Fibroblast of pulmonary artery (primary cell): Measurements from ENCODE around the gene PLXDC1.

ENCODE experiments used
- DNase-seq: peaks from one replicate; pipeline ENCODE4 v3.0.0-alpha.2; 2010; ENCODE audit warnings: low read depth
- H3K4me3 ChIP-seq: replicated peaks from 2 replicates; pipeline ENCODE4 v1.5.1; 2011; ENCODE audit warnings: low read depth, mild to moderate bottlenecking, control low read depth, low read length, moderate library complexity
- TF ChIP-seq, protein P1 (sequence below): IDR thresholded peaks from 2 replicates; pipeline ENCODE4 v1.5.1; 2011; ENCODE audit warnings: mild to moderate bottlenecking, control low read depth, low read length, inconsistent platforms; ENCODE audit errors: missing control alignments

PLXDC1 gene

DNA sequence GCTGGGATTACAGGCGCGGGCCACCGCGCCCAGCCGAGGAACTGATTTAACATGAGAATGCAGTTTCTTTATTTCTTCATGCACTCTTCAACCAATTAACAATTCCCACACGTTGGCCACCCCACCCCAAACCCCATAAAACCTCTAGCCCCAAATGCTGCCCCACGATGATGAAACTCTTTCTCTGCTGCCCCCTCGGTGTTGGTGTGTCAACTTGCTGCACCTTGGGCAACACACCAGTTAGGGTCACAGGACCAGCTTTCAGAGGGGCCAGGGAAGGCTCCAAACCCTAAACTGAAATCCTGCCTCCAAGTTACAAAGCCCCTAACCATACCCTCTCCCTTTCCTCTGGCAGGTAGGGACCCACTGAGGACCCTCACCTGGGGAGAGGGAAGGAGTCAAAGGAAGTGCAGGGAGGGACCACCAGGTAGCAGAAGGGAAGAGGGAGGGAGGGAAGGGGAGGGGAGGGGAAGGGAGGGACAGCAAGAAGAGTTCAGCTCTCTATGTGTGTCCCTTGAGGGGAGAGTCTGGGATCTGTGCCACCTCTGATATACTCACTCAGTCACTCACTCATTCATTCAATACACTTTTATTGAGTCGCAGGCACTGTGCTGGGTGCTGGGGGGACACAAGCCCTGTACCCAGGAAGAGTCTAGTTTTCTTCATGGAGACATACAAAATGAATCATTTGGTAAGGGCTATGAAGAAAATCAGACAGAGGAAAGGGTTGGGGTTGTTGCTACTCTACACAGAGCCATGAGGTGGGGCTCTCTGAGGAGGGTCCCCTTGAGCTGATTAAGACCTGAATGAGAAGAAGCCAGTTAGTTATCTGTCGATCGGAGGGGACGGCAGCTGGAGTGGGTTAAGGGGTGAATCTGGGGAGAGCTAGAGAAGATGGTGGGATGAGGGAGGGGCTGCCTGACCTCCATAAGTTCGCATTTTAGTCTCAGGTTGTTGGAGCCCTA, 3.9 kb downstream of the PLXDC1 start:
- TF ChIP-seq, protein P1, sequence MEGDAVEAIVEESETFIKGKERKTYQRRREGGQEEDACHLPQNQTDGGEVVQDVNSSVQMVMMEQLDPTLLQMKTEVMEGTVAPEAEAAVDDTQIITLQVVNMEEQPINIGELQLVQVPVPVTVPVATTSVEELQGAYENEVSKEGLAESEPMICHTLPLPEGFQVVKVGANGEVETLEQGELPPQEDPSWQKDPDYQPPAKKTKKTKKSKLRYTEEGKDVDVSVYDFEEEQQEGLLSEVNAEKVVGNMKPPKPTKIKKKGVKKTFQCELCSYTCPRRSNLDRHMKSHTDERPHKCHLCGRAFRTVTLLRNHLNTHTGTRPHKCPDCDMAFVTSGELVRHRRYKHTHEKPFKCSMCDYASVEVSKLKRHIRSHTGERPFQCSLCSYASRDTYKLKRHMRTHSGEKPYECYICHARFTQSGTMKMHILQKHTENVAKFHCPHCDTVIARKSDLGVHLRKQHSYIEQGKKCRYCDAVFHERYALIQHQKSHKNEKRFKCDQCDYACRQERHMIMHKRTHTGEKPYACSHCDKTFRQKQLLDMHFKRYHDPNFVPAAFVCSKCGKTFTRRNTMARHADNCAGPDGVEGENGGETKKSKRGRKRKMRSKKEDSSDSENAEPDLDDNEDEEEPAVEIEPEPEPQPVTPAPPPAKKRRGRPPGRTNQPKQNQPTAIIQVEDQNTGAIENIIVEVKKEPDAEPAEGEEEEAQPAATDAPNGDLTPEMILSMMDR, result no peak
- no peak overlapping the region for H3K4me3 ChIP-seq
- DNase-seq, result no peak

DNA sequence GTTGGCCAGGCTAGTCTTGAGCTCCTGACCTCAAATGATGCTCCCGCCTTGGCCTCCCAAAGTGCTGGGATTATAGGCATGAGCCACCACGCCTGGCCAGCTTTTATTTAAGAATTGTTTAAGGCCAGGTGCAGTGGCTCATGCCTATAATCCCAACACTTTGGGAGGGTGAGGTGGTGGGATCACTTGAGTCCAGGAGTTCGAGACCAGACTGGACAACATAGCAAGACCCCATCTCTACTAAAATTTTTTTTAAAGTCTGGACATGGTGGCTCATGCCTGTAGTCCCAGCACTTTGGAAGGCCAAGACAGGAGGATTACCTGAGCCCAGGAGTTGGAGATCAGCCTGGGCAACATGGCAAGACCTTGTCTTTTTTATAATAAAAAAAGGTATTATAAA, 5.2 kb downstream of the PLXDC1 start:
- H3K4me3 ChIP-seq, result no peak overlapping the region
- TF ChIP-seq, protein P1, result no peak
- DNase-seq, result no peak

DNA sequence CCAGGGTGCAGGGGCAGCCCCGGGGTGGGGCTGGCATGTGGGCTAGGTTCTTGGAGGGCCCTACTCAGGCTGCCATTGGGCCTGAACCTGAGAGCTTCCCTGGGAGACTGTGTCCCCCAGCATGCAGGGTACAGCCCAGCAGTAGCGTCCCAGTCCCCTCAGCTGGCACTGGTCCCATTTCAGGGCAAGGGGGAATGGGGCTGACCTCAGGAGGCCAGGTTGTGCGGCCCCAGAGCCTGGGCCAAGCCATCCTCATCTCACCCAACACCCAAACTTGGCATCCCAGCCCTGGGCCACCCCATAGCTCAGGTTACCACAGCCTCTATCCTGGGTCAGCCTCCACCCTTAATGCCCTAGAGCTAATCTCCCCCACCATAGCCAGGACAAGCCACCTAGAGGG, 6.3 kb downstream of the PLXDC1 start:
- TF ChIP-seq, protein P1, result no peak
- no peak overlapping the region for H3K4me3 ChIP-seq
- DNase-seq, result no peak

DNA sequence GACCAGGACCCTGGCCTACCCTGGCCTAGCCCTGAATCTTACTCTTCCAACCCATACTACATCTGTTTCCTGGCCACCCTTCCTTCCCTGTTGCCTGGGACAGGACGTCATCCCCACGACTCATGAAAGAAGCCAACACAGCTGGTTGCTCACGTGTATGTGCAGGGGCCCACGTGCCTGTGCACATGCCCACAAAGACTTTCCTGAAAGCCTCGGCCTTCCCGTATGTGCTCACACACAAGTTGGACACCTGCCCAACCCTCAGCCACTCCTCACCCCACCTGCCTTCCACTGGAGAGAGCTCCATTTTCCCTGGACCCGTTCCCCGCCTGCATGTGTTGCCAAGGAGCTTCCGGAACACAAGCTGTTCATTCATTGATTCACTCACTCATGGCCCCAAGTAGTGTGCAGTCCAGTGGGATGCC, 7.0 kb downstream of the PLXDC1 start:
- peak; percentile 92 for DNase-seq
- TF ChIP-seq, protein P1, result no peak
- no peak overlapping the region for H3K4me3 ChIP-seq

DNA sequence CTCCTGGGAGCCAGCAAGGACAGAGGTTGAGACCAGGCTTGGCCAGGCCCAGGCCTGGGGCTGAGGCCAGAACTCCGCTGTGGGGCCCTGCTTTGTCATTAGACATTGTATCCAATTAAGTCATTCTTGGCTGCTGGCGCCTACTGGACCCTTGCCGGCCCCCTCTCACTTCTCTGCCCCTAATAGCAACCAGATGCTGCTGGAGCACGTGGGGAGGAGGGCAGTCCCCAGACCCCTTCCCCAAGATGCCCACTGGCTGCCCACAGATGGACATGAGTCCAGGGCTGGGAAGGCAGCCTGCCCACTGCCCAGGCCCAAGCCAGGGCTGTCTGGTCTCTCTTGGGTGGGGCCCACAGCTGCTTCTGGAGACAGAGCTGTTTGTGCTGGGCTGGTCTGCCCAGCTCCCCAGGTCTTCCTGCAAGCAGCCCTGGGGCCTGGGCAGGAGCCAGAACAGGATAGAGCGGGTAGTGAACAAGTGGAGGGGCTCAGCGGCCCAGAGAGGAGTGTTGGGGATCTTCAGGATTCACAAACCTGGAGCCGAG, 7.8 kb downstream of the PLXDC1 start:
- TF ChIP-seq, protein P1, result no peak
- H3K4me3 ChIP-seq, result no peak overlapping the region
- no peak for DNase-seq

DNA sequence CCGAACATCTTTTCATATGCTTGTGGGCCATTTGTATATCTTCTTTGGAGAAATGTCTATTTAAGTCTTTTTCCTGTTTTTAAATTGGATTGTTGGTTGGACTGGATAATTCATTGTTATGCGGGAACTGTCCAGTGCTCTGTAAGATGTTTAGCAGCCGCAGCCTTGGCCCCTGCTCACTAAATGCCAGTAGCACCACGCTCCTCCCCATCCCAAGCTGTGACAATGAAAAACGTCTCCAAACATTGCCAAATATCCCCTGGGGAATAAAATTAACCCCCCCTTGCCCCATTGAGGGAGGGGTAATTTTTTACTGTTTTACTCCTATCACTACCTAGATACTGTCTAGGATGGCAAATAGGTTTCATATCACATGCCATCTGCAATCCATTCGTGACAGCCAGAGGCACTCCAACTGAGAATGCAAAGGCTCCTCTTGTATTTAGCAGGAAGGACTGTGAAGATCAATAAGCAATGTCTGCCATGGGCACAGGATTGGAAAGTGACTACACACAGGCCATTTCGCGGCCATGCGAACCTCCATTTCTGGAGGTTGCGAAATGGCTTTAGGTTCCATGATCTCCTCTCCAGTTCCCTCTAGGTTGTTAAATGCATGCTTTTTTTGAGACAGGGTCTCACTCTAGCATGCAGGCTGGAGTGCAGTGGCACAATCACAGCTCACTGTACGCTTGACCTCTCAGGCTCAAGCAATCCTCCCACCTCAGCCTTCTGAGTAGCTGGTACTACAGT, 9.3 kb downstream of the PLXDC1 start:
- no peak overlapping the region for H3K4me3 ChIP-seq
- TF ChIP-seq, protein P1, result no peak
- no peak for DNase-seq
